Transverse colon (tissue), 4 donors: ENCODE results near the gene TRIM14. TPM values are rescaled to one million over a fixed set of nuclear protein-coding genes. Genes with fewer than 3 reads are reported as not detected.

ENCODE experiments used
- DNase-seq: peaks from one replicate; pipeline ENCODE4 v3.0.0-alpha.2; 2019
- H3K27ac ChIP-seq, 4 donors: fragments of 200-600 bp; sonication (generic); 2 replicates each; pipeline ENCODE4 v1.5.1; 2016 to 2018; ENCODE audit warnings: inconsistent platforms in 4 of 4
- H3K27me3 ChIP-seq: fragments of 200-600 bp; sonication (generic); 2 replicates; pipeline ENCODE4 v1.5.1; 2017; ENCODE audit warnings: inconsistent platforms
- H3K36me3 ChIP-seq, 4 donors: fragments of 200-600 bp; sonication (generic); 2 replicates each; pipeline ENCODE4 v1.5.1; 2017 to 2019; ENCODE audit warnings: inconsistent platforms in 4 of 4
- H3K4me1 ChIP-seq, 4 donors: fragments of 200-600 bp; sonication (generic); 2 replicates each; pipeline ENCODE4 v1.5.1; 2017 to 2020; ENCODE audit warnings: inconsistent platforms in 4 of 4
- H3K4me3 ChIP-seq, 4 donors: fragments of 200-600 bp; sonication (generic); 1 replicate in 1 of 4; 2 replicates in 3 of 4; pipeline versions ENCODE4 v1.5.1 to v1.6.1; 2017 to 2019; ENCODE audit warnings: inconsistent platforms in 4 of 4
- H3K9me3 ChIP-seq, 2 donors: fragments of 200-600 bp; sonication (generic); 2 replicates each; pipeline ENCODE4 v1.5.1; 2017 to 2019; ENCODE audit warnings: inconsistent platforms in 2 of 2
- EP300 ChIP-seq: sonication (generic); formaldehyde crosslinking; IDR thresholded peaks from one replicate; pipeline ENCODE4 v1.6.1; 2017; ENCODE audit warnings: antibody characterized with exemption, low read depth
- POLR2A ChIP-seq: fragments of 450-650 bp; IDR thresholded peaks from one replicate; pipeline ENCODE4 v1.6.1; 2016; ENCODE audit warnings: antibody characterized with exemption, mild to moderate bottlenecking, moderate library complexity
- POLR2AphosphoS5 ChIP-seq, 3 donors: sonication (generic); formaldehyde crosslinking; IDR thresholded peaks; one replicate each; pipeline ENCODE4 v1.6.1; 2016; ENCODE audit warnings: antibody characterized with exemption in 3 of 3
- WGBS, 2 donors: methylation state at CpG; one replicate each; pipeline ENCODE4 v1.1.5; 2018; ENCODE audit warnings: low coverage in 1 of 2; 5-methylcytosine and 5-hydroxymethylcytosine counted together
- in situ Hi-C, 4 donors: fragments of 200-750 bp; cut with MboI; loops; one replicate each; pipeline versions ENCODE4 v1.15.0 to v1.15.1; 2017; ENCODE audit warnings: low sequenced_read_pairs in 3 of 4, low pct_ligation_motif_present in 1 of 4, low pct_unique_long_range_greater_than_20kb in 1 of 4
- intact Hi-C: fragments of 100-400 bp; cut with DNase I; formaldehyde crosslinking; loops from one replicate; pipeline ENCODE4 v1.15.1; 2023; ENCODE audit warnings: low total_unique reads
- total RNA-seq, 4 donors: library from RNA; depleted of rRNA; stranded (reverse); fragments of >200 nt; gene quantifications; one replicate each; pipeline ENCODE4 v1.1.0, GENCODE V29; 2016
- TF ChIP-seq, protein P1 (sequence below), 5 experiments: fragments of 200-600 bp in 3 of 5; fragments of 450-650 bp in 2 of 5; sonication (generic) in 3 of 5; IDR thresholded peaks; 1 replicate in 2 of 5; 2 replicates in 3 of 5; pipeline ENCODE4 v1.5.1; 2016 to 2017; ENCODE audit warnings: antibody characterized with exemption in 5 of 5, inconsistent platforms in 3 of 5, mild to moderate bottlenecking in 2 of 5, moderate library complexity in 1 of 5

TRIM14 gene
- total RNA-seq, 4 donors from 2014 or later = 28.7 to 58.7 (median 53.8) TPM

DNA sequence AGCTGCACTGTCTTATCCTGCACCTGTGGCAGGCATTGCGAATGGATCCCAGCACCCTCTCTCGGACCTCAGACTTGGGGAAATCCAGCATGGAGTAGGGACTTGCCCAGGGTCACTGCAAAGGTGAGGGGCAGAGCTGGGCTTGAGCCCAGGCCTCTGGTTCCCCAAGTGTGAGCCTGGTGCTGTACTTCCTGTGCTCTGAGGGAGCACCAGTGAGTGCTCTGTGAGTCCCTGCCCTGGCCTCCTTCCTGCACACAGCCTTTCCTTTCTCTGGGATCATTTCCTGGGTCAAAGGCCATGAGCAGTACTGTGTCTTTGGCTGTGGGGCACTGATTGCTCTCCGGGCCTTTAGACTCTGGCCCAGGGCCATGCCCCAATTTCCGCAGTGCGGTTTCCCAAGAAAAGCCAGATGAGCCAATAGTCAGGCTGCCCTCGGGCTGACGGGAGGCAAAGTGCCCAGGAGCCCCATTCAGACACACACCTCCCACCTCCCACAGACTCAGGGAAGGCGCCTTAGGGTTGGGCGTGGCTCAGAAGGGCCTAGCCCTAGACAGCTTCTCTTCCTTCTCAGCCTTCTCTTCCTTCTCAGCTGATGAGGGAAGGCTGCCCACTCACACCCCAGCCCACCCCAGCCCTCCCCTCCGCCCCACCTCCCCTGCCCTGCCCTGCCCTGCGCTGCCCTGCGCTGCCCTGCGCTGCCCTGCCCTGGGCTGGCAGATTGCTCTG is 23.3 kb upstream of the TRIM14 start:
- intact Hi-C loops (no loop called here), in situ Hi-C loops (no loop called here)
- peak; percentile 93 for DNase-seq
- Histone ChIP-seq H3K27me3 (no peaks in the 10 kb centered on the region), H3K4me1 (peaks cover 28 to 52% (median 37%) of the 10 kb centered on the region in 4 donors), H3K27ac (peak overlapping the region; percentile 83 to 91 (median 85)), H3K4me3 (no peak overlapping the region), H3K9me3 (no peaks in the 10 kb centered on the region), H3K36me3 (no peaks in the 10 kb centered on the region)
- TF ChIP-seq EP300 = peak; percentile 27
- TF ChIP-seq, protein P1, sequence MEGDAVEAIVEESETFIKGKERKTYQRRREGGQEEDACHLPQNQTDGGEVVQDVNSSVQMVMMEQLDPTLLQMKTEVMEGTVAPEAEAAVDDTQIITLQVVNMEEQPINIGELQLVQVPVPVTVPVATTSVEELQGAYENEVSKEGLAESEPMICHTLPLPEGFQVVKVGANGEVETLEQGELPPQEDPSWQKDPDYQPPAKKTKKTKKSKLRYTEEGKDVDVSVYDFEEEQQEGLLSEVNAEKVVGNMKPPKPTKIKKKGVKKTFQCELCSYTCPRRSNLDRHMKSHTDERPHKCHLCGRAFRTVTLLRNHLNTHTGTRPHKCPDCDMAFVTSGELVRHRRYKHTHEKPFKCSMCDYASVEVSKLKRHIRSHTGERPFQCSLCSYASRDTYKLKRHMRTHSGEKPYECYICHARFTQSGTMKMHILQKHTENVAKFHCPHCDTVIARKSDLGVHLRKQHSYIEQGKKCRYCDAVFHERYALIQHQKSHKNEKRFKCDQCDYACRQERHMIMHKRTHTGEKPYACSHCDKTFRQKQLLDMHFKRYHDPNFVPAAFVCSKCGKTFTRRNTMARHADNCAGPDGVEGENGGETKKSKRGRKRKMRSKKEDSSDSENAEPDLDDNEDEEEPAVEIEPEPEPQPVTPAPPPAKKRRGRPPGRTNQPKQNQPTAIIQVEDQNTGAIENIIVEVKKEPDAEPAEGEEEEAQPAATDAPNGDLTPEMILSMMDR (IDR thresholded peaks at IDR 0.05) = peak in 1 of 5 experiments; percentile 36
- peak in 2 of 3 donors; percentile 52 to 80 for TF ChIP-seq POLR2AphosphoS5 (IDR thresholded peaks at IDR 0.05)
- TF ChIP-seq POLR2A = peak; percentile 41
- 40 to 42% methylated on average over 4 to 13 of the region's 13 CpGs for WGBS, 2 donors

DNA sequence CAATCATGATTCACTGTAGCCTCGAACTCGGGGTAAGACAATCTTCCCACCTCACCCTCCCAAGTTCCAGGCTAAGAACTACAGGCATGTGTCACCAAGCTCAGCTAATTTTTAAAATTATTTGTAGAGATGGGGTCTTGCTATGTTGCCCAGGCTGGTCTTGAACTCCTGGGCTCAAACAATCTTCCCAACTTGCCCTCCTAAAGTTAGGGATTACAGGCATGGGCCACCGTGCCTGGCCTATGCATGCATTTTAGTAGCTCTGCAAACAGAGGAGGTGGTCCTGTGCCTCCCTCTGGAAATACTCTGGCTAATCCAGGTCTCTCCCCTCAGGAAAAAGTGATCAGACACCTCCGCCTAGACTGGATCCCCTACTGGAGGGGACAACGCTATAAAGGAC is 21.5 kb upstream of the TRIM14 start:
- no peak overlapping the region for H3K27ac ChIP-seq
- H3K4me1 ChIP-seq = peaks cover 18 to 34% (median 27%) of the 10 kb centered on the region in 4 donors
- H3K9me3 ChIP-seq = no peaks in the 10 kb centered on the region
- H3K27me3 ChIP-seq = no peaks in the 10 kb centered on the region
- in situ Hi-C loops = no loop called here
- no peak for DNase-seq
- intact Hi-C loops = no loop called here
- TF ChIP-seq EP300 (no peak), POLR2AphosphoS5 (IDR thresholded peaks at IDR 0.05) (no peak), POLR2A (no peak)
- TF ChIP-seq, protein P1 (IDR thresholded peaks at IDR 0.05) = no peak
- H3K36me3 ChIP-seq = no peaks in the 10 kb centered on the region
- WGBS, 2 donors = 83 to 88% methylated on average over 3 to 5 of the region's 5 CpGs
- H3K4me3 ChIP-seq = no peak overlapping the region

DNA sequence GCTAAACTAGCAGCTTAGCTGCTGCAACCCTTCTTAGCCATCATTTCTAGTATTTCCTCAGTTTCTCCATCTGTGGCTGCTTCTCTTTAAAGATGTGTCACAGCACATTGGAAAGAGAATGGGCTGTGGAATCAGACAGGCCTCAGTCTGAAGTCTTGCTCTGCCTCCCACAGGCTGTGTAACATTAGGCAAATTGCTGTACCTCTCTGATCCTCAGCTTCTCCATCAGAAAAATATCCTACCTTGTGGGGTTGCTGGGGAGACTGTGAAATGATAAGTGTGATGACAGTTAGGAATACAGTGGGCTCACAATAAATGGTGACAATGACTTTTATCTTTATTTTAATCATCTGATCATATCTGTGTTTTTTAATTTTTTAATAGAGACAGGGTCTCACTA is 17.5 kb upstream of the TRIM14 start:
- Histone ChIP-seq H3K9me3 (no peaks in the 10 kb centered on the region), H3K27ac (no peak overlapping the region), H3K4me3 (no peak overlapping the region), H3K36me3 (no peaks in the 10 kb centered on the region), H3K27me3 (no peaks in the 10 kb centered on the region), H3K4me1 (no peaks in the 10 kb centered on the region)
- in situ Hi-C loops = no loop called here
- TF ChIP-seq POLR2AphosphoS5 (IDR thresholded peaks at IDR 0.05) (no peak), POLR2A (no peak)
- TF ChIP-seq, protein P1 (IDR thresholded peaks at IDR 0.05) = no peak
- no peak for DNase-seq
- intact Hi-C loops = no loop called here

DNA sequence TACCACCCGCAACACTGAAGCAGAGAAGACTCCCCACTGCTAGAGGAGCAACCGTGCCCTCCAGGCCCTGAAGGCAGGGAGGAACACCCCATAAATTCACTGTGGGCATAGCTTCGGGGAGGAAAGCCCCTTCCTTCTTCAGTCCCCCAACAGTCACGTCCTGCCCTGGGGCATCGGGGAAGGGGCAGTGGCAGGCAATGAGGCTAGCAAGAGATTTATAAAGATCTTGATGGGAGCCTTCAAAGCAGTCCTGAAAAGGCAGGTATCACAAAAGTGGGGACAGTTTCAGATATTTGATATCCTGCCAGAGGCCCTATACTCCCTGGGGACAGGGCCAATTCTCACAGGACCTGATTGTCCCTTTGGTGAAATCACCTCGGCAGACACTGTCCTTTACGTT is 16.9 kb upstream of the TRIM14 start:
- Histone ChIP-seq H3K4me3 (no peak overlapping the region), H3K9me3 (no peaks in the 10 kb centered on the region), H3K4me1 (no peaks in the 10 kb centered on the region), H3K27ac (no peak overlapping the region), H3K27me3 (no peaks in the 10 kb centered on the region), H3K36me3 (no peaks in the 10 kb centered on the region)
- in situ Hi-C loops = no loop called here
- WGBS, 2 donors = 75 to 85% methylated on average over 2 to 7 of the region's 7 CpGs
- DNase-seq = no peak
- intact Hi-C loops = no loop called here
- no peak for TF ChIP-seq POLR2A
- no peak for TF ChIP-seq POLR2AphosphoS5 (IDR thresholded peaks at IDR 0.05)
- TF ChIP-seq EP300 = no peak
- TF ChIP-seq, protein P1 (IDR thresholded peaks at IDR 0.05) = no peak
